Panc1 (cell line): ENCODE data around the gene CRABP1.

ENCODE experiments used
- CTCF ChIP-seq: fragments of 450-650 bp; IDR thresholded peaks from 2 replicates; pipeline ENCODE4 v1.5.1; 2017; ENCODE audit warnings: mild to moderate bottlenecking
- REST ChIP-seq, 2 experiments: IDR thresholded peaks; 2 replicates each; pipeline ENCODE4 v1.6.1; 2011 to 2012; ENCODE audit warnings: low read depth in 2 of 2, control low read depth in 1 of 2, low read length in 1 of 2, mild to moderate bottlenecking in 1 of 2, moderate library complexity in 1 of 2; ENCODE audit not compliant: insufficient read depth in 1 of 2

- TF ChIP-seq REST (IDR thresholded peaks at IDR 0.05; ENCODE audit: insufficient read depth in 1 of 2, low read depth in 2 of 2, low read length in 1 of 2) (no peak), CTCF (no peak)
Observed at GRCh38 chr15:78351539-78351938, 11.4 kb downstream of the CRABP1 start.
